Measurements from ENCODE around the gene ZNF407.

DNA sequence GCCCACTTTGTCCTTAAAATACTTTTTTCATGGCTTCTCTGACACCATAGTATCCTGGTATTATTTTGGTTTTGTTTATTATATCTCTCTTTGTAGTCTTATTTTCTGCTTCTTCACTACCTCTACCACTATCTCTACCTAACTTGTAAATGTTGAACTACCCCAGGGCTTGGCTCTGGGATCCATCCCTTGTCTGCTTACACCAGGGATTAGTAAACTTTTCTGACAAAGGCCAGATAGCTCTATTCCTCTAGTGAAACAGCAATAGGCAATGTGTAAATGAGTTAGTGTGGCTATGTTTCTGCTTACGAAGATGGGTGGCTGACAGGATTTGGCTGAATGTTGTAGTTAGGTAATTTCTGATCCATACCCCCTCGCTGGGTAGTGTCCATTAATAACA, 76.8 kb downstream of the ZNF407 start:
- TF ChIP-seq POLR2A (IDR thresholded peaks at IDR 0.05): no peak
- TF ChIP-seq CTCF (IDR thresholded peaks at IDR 0.05): no peak

All from adrenal gland (tissue), 5 donors.